ENCODE measurements around the gene SKI. TPM values are rescaled to one million over a fixed set of nuclear protein-coding genes. Genes with fewer than 3 reads are reported as not detected.
"Not testable (repeated sequence)": the region's sequence is repeated elsewhere in the genome, so short reads cannot be mapped to it uniquely, and the experiment has no call there.

Gene SKI
- total and polyA plus RNA-seq, 2 of the 4 experiments (the other 2 are of a cell fraction) = 2.3 to 20.1 TPM

GRCh38 chr1:2260470-2260869 is 32.4 kb downstream of the SKI start:
- CTCF ChIA-PET = not testable (repeated sequence)

More at GRCh38 chr1:2260470-2260869, 32.4 kb downstream of the SKI start:
- H3K27ac ChIP-seq (ENCODE audit: insufficient read depth, low read length); DNase-seq; H4K91ac ChIP-seq (ENCODE audit: insufficient read depth, low read depth, low read length); H4K5ac ChIP-seq (ENCODE audit: low read depth, low read length); H3K4me2 ChIP-seq (ENCODE audit: low read depth, low read length); POLR2A ChIA-PET (ENCODE audit: unreplicated experiment); H4K8ac ChIP-seq (ENCODE audit: low read depth in 2 of 2, low read length in 2 of 2); H2BK120ac ChIP-seq (ENCODE audit: low read depth, low read length); ATAC-seq (ENCODE audit: low read depth); H3K4me1 ChIP-seq (ENCODE audit: control insufficient read depth, insufficient read depth, low read length); H3K23ac ChIP-seq (ENCODE audit: low read depth, low read length); H2BK15ac ChIP-seq (ENCODE audit: low read depth, low read length); H3K36me3 ChIP-seq (ENCODE audit: control insufficient read depth, insufficient read depth, low read length); intact Hi-C loops (cut with micrococcal nuclease); H2BK5ac ChIP-seq (ENCODE audit: low read depth, low read length, poor library complexity, severe bottlenecking); H2BK20ac ChIP-seq (ENCODE audit: low read depth, low read length); dilution Hi-C loops (cut with HindIII; ENCODE audit: low sequenced_read_pairs, unreplicated experiment); H3K18ac ChIP-seq (ENCODE audit: low read depth, low read length); H3K4ac ChIP-seq (ENCODE audit: low read depth, low read length); H3K9me3 ChIP-seq (ENCODE audit: control insufficient read depth, insufficient read depth, low read length); H3K14ac ChIP-seq (replicated peaks; ENCODE audit: low read depth, low read length); H3K56ac ChIP-seq (ENCODE audit: extremely low read depth, insufficient read depth, low read length); H3K27me3 ChIP-seq (ENCODE audit: control insufficient read depth, insufficient read depth, low read length); H3K9ac ChIP-seq (ENCODE audit: low read depth, low read length); H2AK5ac ChIP-seq (ENCODE audit: low read depth, low read length); H2AK9ac ChIP-seq (replicated peaks; ENCODE audit: low read depth, low read length, poor library complexity); in situ Hi-C loops (cut with MboI; ENCODE audit: low sequenced_read_pairs); BruUV-seq (replicated peaks); H2AFZ ChIP-seq (replicated peaks; ENCODE audit: low read length, poor library complexity); H3K4me3 ChIP-seq (ENCODE audit: insufficient read depth, low read depth, low read length): not testable (repeated sequence)
- Histone ChIP-seq H4K20me1 (ENCODE audit: insufficient read depth, low read length) (peaks cover 98% of the 10 kb centered on the region), H3K9me1 (ENCODE audit: insufficient read depth, low read length) (peaks cover 40% of the 10 kb centered on the region), H3K79me1 (ENCODE audit: low read depth in 1 of 2, low read length in 2 of 2) (peaks cover 6 to 50% of the 10 kb centered on the region in 2 experiments; a peak in 3 of 4 replicates)
- WGBS, 2 experiments (ENCODE audit: extremely low coverage in 2 of 2, insufficient read length in 1 of 2) = 100% methylated on average over 4 of the region's 7 CpGs; no CpG with 5 or more reads in 1 of the 2 experiments
